T-helper 17 cell (primary cell): ENCODE data around the gene SLAMF1. TPM values are rescaled to one million over a fixed set of nuclear protein-coding genes. Genes with fewer than 3 reads are reported as not detected.
A peak's percentile ranks its signal among the peaks of the same experiment; 100 is the strongest.
"Not testable (repeated sequence)": the region's sequence is repeated elsewhere in the genome, so short reads cannot be mapped to it uniquely, and the experiment has no call there.

Source experiments
- ATAC-seq: fragments of 150-1000 bp; cut with Tn5 transposase; 2 replicates; pipeline ENCODE4 v1.10.0; 2021; ENCODE audit warnings: mild to moderate bottlenecking, moderate library complexity
- DNase-seq, 3 donors: peaks; one replicate each; pipeline versions ENCODE4 v3.0.0 to v3.0.0-alpha.2; 2020 to 2021
- H3K9me3 ChIP-seq: one replicate; pipeline ENCODE4 v1.7.0; 2013; ENCODE audit warnings: low read length, mild to moderate bottlenecking; ENCODE audit not compliant: control insufficient read depth, poor library complexity, severe bottlenecking
- H3K27ac Mint-ChIP-seq: one replicate; pipeline ENCODE4 v1.8.0; 2022; ENCODE audit warnings: mild to moderate bottlenecking, moderate library complexity, mixed read lengths
- H3K27me3 Mint-ChIP-seq: one replicate; pipeline ENCODE4 v1.8.0; 2022; ENCODE audit warnings: mixed read lengths
- H3K36me3 Mint-ChIP-seq: one replicate; pipeline ENCODE4 v1.8.0; 2022; ENCODE audit warnings: low read depth, mixed read lengths
- H3K4me1 Mint-ChIP-seq: one replicate; pipeline ENCODE4 v1.8.0; 2022; ENCODE audit warnings: mild to moderate bottlenecking, mixed read lengths
- H3K4me3 Mint-ChIP-seq: one replicate; pipeline ENCODE4 v1.8.0; 2022; ENCODE audit warnings: mild to moderate bottlenecking, moderate library complexity, mixed read lengths
- total RNA-seq, 4 donors: library from RNA in 2 of 4; stranded (reverse) in 2 of 4; gene quantifications; one replicate each; pipeline ENCODE4 v1.2.3 and lab custom pipeline; 2022 to 2026

Gene SLAMF1
- total RNA-seq, 2 donors from 2014 or later = 67.8 to 70.6 TPM

- Mint-ChIP-seq H3K36me3 (no peaks in the 10 kb centered on the region), H3K27me3 (no peaks in the 10 kb centered on the region), H3K4me3 (no peak overlapping the region), H3K4me1 (peaks cover 44% of the 10 kb centered on the region), H3K27ac (no peak overlapping the region)
- DNase-seq (no peak), ATAC-seq (no peak)
- no peaks in the 10 kb centered on the region for H3K9me3 ChIP-seq
Observed at GRCh38 chr1:160658162-160658813, 11.4 kb upstream of the SLAMF1 start.

DNA sequence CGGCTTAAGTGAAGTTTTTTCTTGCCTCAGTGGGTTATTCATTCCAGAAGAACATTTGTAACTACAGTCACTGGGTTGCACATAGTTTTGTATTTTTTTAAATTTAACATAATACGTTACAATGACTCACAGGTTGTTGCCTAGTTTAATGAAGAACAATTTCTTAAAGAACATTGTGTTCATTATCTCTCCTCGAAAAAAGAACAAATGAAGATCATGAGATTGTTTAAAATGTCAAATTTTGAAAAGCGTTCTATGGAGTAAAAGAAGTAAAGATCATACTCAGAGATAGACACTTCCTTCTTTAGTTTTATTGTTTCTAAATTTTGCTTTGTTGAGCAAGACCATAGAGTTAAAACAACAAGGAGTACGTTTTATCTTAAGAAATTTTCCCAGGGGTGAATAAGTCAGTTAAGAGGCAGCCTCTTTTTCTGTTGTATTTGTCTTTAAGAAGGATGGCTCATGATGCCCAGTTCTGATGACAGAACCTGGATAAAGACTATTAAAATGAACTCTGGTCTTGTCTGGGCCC, 10.5 kb upstream of the SLAMF1 start:
- Mint-ChIP-seq H3K27me3 (no peaks in the 10 kb centered on the region), H3K4me3 (no peak overlapping the region), H3K36me3 (no peaks in the 10 kb centered on the region), H3K4me1 (peaks cover 40% of the 10 kb centered on the region), H3K27ac (no peak overlapping the region)
- no peaks in the 10 kb centered on the region for H3K9me3 ChIP-seq
- DNase-seq (no peak), ATAC-seq (no peak)

- Mint-ChIP-seq H3K27ac (no peak overlapping the region), H3K4me3 (no peak overlapping the region), H3K4me1 (peaks cover 39% of the 10 kb centered on the region), H3K36me3 (no peaks in the 10 kb centered on the region), H3K27me3 (no peaks in the 10 kb centered on the region)
- DNase-seq (no peak), ATAC-seq (no peak)
- no peaks in the 10 kb centered on the region for H3K9me3 ChIP-seq
Observed at GRCh38 chr1:160656737-160657136, 9.9 kb upstream of the SLAMF1 start.

DNA sequence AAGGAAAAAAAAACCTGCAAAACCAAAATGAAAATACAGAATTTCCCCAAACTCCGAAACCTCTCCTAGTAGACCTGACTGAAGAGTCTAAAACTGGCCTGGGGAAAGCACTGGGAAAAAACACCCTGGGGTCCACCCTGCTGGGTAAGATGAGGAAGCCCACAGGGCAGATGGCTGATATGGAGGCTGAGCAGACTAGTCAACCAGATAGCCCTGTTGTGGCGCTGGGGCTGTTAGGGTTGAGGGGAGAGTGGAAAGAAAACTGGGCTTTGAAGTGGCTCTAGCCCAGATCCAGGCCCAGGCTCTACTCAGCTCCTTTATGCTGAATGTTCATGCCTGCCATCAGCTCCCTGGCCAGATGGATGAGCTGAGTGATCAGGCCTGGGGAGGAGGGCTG, 6.8 kb upstream of the SLAMF1 start:
- Mint-ChIP-seq H3K4me1 (peaks cover 49% of the 10 kb centered on the region), H3K36me3 (peaks cover 2% of the 10 kb centered on the region), H3K4me3 (no peak overlapping the region), H3K27me3 (no peaks in the 10 kb centered on the region), H3K27ac (no peak overlapping the region)
- no peak for ATAC-seq
- DNase-seq = no peak
- H3K9me3 ChIP-seq = no peaks in the 10 kb centered on the region

GRCh38 chr1:160652924-160653619, 6.2 kb upstream of the SLAMF1 start:
- no peaks in the 10 kb centered on the region for H3K27me3 Mint-ChIP-seq
- DNase-seq (no peak), ATAC-seq (no peak)
- H3K4me3 Mint-ChIP-seq = no peak overlapping the region
- H3K27ac Mint-ChIP-seq = no peak overlapping the region
- H3K4me1 Mint-ChIP-seq = peaks cover 51% of the 10 kb centered on the region
- H3K9me3 ChIP-seq = no peaks in the 10 kb centered on the region
- peaks cover 2% of the 10 kb centered on the region for H3K36me3 Mint-ChIP-seq

DNA sequence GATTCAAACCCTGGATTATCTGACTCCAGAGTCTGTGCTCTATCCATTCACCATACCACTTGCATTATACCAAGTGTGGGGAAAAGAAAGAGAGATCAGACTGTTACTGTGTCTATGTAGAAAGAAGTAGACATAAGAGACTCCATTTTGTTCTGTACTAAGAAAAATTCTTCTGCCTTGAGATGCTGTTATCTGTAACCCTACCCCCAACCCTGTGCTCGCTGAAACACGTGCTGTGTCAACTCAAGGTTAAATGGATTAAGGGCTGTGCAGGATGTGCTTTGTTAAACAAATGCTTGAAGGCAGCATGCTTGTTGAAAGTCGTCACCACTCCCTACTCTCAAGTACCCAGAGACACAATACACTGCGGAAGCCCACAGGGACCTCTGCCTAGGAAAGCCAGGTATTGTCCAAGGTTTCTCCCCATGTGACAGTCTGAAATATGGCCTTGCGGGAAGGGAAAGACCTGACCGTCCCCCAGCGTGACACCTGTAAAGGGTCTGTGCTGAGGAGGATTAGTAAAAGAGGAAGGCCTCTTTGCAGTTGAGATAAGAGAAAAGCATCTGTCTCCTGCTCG, 5.3 kb upstream of the SLAMF1 start:
- not testable (repeated sequence) for H3K27ac Mint-ChIP-seq, DNase-seq, H3K4me3 Mint-ChIP-seq, H3K27me3 Mint-ChIP-seq, ATAC-seq, H3K36me3 Mint-ChIP-seq, H3K9me3 ChIP-seq
- H3K4me1 Mint-ChIP-seq = peaks cover 57% of the 10 kb centered on the region

DNA sequence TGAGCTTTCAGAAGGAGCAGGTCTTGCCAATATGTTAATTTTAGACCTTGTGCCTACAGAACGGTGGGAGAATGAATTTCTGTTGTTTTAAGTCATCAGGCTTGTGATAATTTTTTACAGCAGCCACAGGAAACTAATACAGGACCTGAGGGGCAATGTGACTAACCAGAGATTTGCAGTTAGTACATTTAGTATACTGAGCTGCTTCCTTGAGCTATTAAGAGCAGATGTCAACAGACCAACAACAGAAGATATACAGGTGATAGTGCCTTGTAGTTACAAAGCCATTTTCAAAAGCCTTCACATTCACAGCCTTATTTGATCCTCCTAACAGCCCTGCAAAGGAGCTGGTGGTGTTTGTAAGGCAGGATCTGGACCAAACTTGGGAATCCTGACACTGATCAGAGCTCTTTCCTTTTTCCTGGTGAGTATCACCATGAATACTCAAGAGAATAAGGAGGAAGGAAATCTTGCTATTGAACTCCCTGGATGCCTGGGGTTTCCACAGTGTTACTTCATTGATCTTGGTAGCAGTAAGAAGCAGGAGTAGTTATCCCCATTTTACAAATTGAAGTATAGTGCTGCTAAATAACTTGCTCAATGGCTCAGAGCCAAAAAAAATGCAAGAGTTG, 4.7 kb upstream of the SLAMF1 start:
- Mint-ChIP-seq H3K4me1 (peaks cover 57% of the 10 kb centered on the region), H3K27me3 (no peaks in the 10 kb centered on the region), H3K27ac (peak overlapping the region; percentile 73), H3K36me3 (peaks cover 2% of the 10 kb centered on the region), H3K4me3 (no peak overlapping the region)
- H3K9me3 ChIP-seq = no peaks in the 10 kb centered on the region
- no peak for DNase-seq
- no peak for ATAC-seq

DNA sequence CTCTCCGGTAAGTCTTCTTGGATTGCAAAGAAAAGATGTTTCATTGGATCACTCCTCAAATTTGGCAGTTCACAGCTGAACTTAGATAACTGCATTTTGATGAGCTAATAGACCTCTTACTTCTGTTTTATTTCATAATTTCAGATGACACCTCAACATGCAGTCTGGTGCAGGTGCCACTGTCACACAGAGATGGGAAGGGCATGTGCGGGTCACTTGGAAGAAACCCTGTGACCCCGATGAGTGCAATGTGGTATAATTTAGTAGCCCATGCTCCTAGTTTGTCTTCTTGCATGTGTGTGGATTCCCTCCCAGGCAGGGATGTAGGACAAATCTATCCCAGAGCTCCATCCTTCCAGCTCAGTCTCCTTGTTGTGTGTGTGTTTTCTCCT, 481 bp upstream of the SLAMF1 start:
- Mint-ChIP-seq H3K36me3 (peaks cover 15% of the 10 kb centered on the region), H3K27me3 (no peaks in the 10 kb centered on the region), H3K4me3 (peak overlapping the region; percentile 99), H3K27ac (peak overlapping the region; percentile 99), H3K4me1 (peaks cover 62% of the 10 kb centered on the region)
- peaks cover 15% of the 10 kb centered on the region for H3K9me3 ChIP-seq
- DNase-seq (no peak), ATAC-seq (peak; percentile 43)

- H3K4me1 Mint-ChIP-seq = peaks cover 64% of the 10 kb centered on the region
- H3K9me3 ChIP-seq = peaks cover 15% of the 10 kb centered on the region
- H3K27me3 Mint-ChIP-seq = no peaks in the 10 kb centered on the region
- H3K27ac Mint-ChIP-seq = peak overlapping the region; percentile 99
- ATAC-seq (no peak), DNase-seq (no peak)
- peak overlapping the region; percentile 99 for H3K4me3 Mint-ChIP-seq
- peaks cover 15% of the 10 kb centered on the region for H3K36me3 Mint-ChIP-seq
Observed at GRCh38 chr1:160646180-160646579, 664 bp downstream of the SLAMF1 start.

- Mint-ChIP-seq H3K36me3 (peaks cover 16% of the 10 kb centered on the region), H3K27ac (peak overlapping the region; percentile 99), H3K4me1 (peaks cover 64% of the 10 kb centered on the region), H3K4me3 (peak overlapping the region; percentile 99), H3K27me3 (no peaks in the 10 kb centered on the region)
- DNase-seq = no peak
- peak; percentile 17 for ATAC-seq
- H3K9me3 ChIP-seq = peaks cover 15% of the 10 kb centered on the region
Observed at GRCh38 chr1:160645386-160646130, 1.3 kb downstream of the SLAMF1 start.

GRCh38 chr1:160644399-160644798, 2.4 kb downstream of the SLAMF1 start:
- H3K4me3 Mint-ChIP-seq = peak overlapping the region; percentile 99
- peaks cover 22% of the 10 kb centered on the region for H3K36me3 Mint-ChIP-seq
- ATAC-seq (no peak), DNase-seq (no peak)
- no peaks in the 10 kb centered on the region for H3K27me3 Mint-ChIP-seq
- H3K9me3 ChIP-seq = peaks cover 15% of the 10 kb centered on the region
- peak overlapping the region; percentile 99 for H3K27ac Mint-ChIP-seq
- H3K4me1 Mint-ChIP-seq = peaks cover 69% of the 10 kb centered on the region

DNA sequence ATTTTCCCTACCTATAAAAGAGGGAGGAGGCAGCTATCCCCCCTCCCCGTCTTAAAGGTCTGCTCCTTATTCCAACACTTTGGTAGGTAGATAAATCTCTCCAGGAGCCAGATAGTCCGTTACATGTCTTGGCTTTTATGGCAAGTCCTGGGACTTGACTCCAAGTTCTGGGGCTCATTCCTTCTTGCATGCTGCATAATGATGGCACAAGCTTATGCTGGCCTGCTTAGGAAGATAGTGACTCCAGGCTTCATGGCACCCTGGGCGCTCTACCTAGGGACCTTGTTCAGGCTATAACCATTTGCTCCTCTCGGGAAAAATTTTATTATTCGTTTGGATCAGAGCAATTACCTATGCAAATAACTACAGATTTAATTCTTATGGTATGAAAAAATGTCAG, 3.7 kb downstream of the SLAMF1 start:
- peaks cover 27% of the 10 kb centered on the region for H3K36me3 Mint-ChIP-seq
- H3K27me3 Mint-ChIP-seq = no peaks in the 10 kb centered on the region
- peak overlapping the region; percentile 99 for H3K27ac Mint-ChIP-seq
- H3K4me3 Mint-ChIP-seq = peak overlapping the region; percentile 99
- DNase-seq (no peak), ATAC-seq (no peak)
- peaks cover 74% of the 10 kb centered on the region for H3K4me1 Mint-ChIP-seq
- H3K9me3 ChIP-seq = peaks cover 15% of the 10 kb centered on the region

- Mint-ChIP-seq H3K4me1 (peaks cover 75% of the 10 kb centered on the region), H3K27me3 (no peaks in the 10 kb centered on the region), H3K27ac (peak overlapping the region; percentile 99), H3K4me3 (peak overlapping the region; percentile 99), H3K36me3 (peaks cover 27% of the 10 kb centered on the region)
- ATAC-seq (no peak), DNase-seq (no peak)
- peaks cover 15% of the 10 kb centered on the region for H3K9me3 ChIP-seq
Observed at GRCh38 chr1:160642281-160642644, 4.6 kb downstream of the SLAMF1 start.
